Caco-2 (cell line): Measurements from ENCODE around the gene HDGFL3. TPM values are rescaled to one million over a fixed set of nuclear protein-coding genes. Genes with fewer than 3 reads are reported as not detected.

Experiments
- BruUV-seq: library from RNA; stranded (reverse); fragments of 400-500 nt; replicated peaks from 2 replicates; lab custom pipeline; 2021; lab: Mats Ljungman, UMichigan
- CTCF ChIA-PET: fragments of 300-600 bp; sonication (Branson Sonifier 250); formaldehyde crosslinking; loops from one replicate; lab custom pipeline; 2022; ENCODE audit warnings: antibody characterized with exemption; lab: Charles Lee
- POLR2A ChIA-PET: fragments of 300-600 bp; sonication (Branson Sonifier 250); formaldehyde crosslinking; loops from one replicate; lab custom pipeline; 2022; ENCODE audit warnings: antibody characterized with exemption; lab: Charles Lee
- DNase-seq, 2 experiments: peaks; one replicate each; pipeline versions ENCODE4 v3.0.0 to v3.0.0-alpha.2; 2020 to 2022
- H3K27me3 ChIP-seq: replicated peaks from 2 replicates; pipeline ENCODE4 v1.6.0; 2011; ENCODE audit warnings: low read length; ENCODE audit not compliant: control insufficient read depth, insufficient read depth
- H3K36me3 ChIP-seq: 2 replicates; pipeline ENCODE4 v1.5.1; 2011; ENCODE audit warnings: low read length; ENCODE audit not compliant: control insufficient read depth, insufficient read depth
- H3K4me1 ChIP-seq: fragments of 250-450 bp; sonication (Bioruptor Pico); 2 replicates; pipeline ENCODE4 v1.5.1; 2020; ENCODE audit warnings: mild to moderate bottlenecking
- H3K4me3 ChIP-seq: 2 replicates; pipeline ENCODE4 v1.5.1; 2011; ENCODE audit warnings: low read depth, mild to moderate bottlenecking, control low read depth, low read length
- H3K9me3 ChIP-seq: fragments of 250-450 bp; sonication (Bioruptor Pico); 2 replicates; pipeline ENCODE4 v1.5.1; 2020; ENCODE audit warnings: mild to moderate bottlenecking, moderate library complexity
- H3K27ac Mint-ChIP-seq: one replicate; pipeline ENCODE4 v1.8.0; 2022; ENCODE audit warnings: mixed read lengths; ENCODE audit not compliant: unreplicated experiment
- H3K27me3 Mint-ChIP-seq: one replicate; pipeline ENCODE4 v1.8.0; 2022; ENCODE audit warnings: mixed read lengths; ENCODE audit not compliant: insufficient read depth, unreplicated experiment
- H3K36me3 Mint-ChIP-seq: one replicate; pipeline ENCODE4 v1.8.0; 2022; ENCODE audit warnings: mild to moderate bottlenecking, mixed read lengths; ENCODE audit not compliant: insufficient read depth, unreplicated experiment
- H3K4me1 Mint-ChIP-seq: one replicate; pipeline ENCODE4 v1.8.0; 2022; ENCODE audit warnings: low read depth, mixed read lengths; ENCODE audit not compliant: unreplicated experiment
- H3K4me3 Mint-ChIP-seq: one replicate; pipeline ENCODE4 v1.8.0; 2022; ENCODE audit warnings: mild to moderate bottlenecking, moderate library complexity, mixed read lengths; ENCODE audit not compliant: unreplicated experiment
- H3K9me3 Mint-ChIP-seq: one replicate; pipeline ENCODE4 v1.8.0; 2022; ENCODE audit warnings: mixed read lengths; ENCODE audit not compliant: unreplicated experiment
- intact Hi-C: fragments of 100-400 bp; cut with micrococcal nuclease; formaldehyde crosslinking; loops from one replicate; pipeline ENCODE4 v1.10.0; 2022; ENCODE audit not compliant: unreplicated experiment
- total RNA-seq: library from RNA; stranded (reverse); gene quantifications from 2 replicates; pipeline ENCODE4 v1.2.3, GENCODE V29; 2022
- TF ChIP-seq, protein P1 (sequence below), 2 experiments: fragments of 200-600 bp in 1 of 2; IDR thresholded peaks; 1 replicate in 1 of 2; 2 replicates in 1 of 2; pipeline versions ENCODE4 v1.5.1 to v1.8.0; 2011 to 2022; ENCODE audit warnings: antibody characterized with exemption in 1 of 2, control low read depth in 1 of 2, inconsistent platforms in 1 of 2, low read depth in 1 of 2, low read length in 1 of 2, mild to moderate bottlenecking in 1 of 2, moderate library complexity in 1 of 2; ENCODE audit not compliant: insufficient read depth in 1 of 2, severe bottlenecking in 1 of 2, unreplicated experiment in 1 of 2

HDGFL3 gene
- total RNA-seq, 1 experiment from 2014 or later: 22.9 TPM

DNA sequence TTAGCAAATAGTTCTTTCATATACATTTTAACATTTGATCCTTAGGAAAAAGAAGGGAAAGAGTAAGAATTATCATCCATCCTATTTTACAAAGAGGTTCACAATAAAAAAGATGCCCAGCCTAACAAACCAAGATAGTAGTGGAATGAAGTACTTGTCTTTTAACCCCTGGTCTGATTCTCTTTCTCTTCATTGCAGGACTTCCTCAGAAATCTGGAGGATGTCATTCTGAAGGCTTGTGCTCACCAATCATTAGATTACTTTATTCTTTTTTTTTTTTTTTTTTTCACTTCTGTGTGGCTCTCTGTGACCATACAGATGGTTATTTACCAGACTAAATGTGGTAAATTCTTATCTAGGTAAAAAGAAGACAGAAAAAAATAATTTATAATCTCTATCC is 7.0 kb downstream of the HDGFL3 start:
- no peaks in the 10 kb centered on the region for H3K27me3 Mint-ChIP-seq
- H3K27ac Mint-ChIP-seq: no peak overlapping the region
- BruUV-seq: no TSS peak
- ChIA-PET CTCF (no interaction called here), POLR2A (no interaction called here)
- no peaks in the 10 kb centered on the region for H3K36me3 Mint-ChIP-seq
- Histone ChIP-seq H3K4me1 (no peaks in the 10 kb centered on the region), H3K27me3 (no peaks in the 10 kb centered on the region), H3K9me3 (no peaks in the 10 kb centered on the region), H3K4me3 (no peak overlapping the region), H3K36me3 (no peaks in the 10 kb centered on the region)
- DNase-seq: no peak
- H3K9me3 Mint-ChIP-seq: no peaks in the 10 kb centered on the region
- H3K4me1 Mint-ChIP-seq: no peaks in the 10 kb centered on the region
- TF ChIP-seq, protein P1, sequence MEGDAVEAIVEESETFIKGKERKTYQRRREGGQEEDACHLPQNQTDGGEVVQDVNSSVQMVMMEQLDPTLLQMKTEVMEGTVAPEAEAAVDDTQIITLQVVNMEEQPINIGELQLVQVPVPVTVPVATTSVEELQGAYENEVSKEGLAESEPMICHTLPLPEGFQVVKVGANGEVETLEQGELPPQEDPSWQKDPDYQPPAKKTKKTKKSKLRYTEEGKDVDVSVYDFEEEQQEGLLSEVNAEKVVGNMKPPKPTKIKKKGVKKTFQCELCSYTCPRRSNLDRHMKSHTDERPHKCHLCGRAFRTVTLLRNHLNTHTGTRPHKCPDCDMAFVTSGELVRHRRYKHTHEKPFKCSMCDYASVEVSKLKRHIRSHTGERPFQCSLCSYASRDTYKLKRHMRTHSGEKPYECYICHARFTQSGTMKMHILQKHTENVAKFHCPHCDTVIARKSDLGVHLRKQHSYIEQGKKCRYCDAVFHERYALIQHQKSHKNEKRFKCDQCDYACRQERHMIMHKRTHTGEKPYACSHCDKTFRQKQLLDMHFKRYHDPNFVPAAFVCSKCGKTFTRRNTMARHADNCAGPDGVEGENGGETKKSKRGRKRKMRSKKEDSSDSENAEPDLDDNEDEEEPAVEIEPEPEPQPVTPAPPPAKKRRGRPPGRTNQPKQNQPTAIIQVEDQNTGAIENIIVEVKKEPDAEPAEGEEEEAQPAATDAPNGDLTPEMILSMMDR (IDR thresholded peaks at IDR 0.05; ENCODE audit: insufficient read depth in 1 of 2, low read depth in 1 of 2, low read length in 1 of 2, severe bottlenecking in 1 of 2, unreplicated experiment in 1 of 2): no peak
- intact Hi-C loops: no loop called here
- H3K4me3 Mint-ChIP-seq: no peak overlapping the region

DNA sequence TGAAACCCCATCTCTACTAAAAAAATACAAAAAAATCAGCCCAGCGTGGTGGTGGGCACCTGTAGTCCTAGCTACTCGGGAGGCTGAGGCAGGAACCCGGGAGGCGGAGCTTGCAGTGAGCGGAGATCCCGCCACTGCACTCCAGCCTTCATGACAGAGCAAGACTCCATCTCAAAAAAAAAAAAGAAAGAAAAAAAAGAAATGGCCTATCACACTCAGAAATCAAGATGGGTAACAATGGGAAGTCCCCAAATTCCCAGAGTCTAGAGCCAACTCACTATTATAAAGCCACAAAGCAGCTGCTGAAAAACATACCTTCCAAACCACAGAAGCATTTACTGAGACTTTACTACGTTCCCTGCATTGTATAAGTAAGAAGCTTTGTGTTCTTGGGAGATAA is 7.5 kb downstream of the HDGFL3 start:
- Mint-ChIP-seq H3K4me1 (no peaks in the 10 kb centered on the region), H3K36me3 (no peaks in the 10 kb centered on the region), H3K27ac (no peak overlapping the region), H3K4me3 (no peak overlapping the region), H3K9me3 (no peaks in the 10 kb centered on the region), H3K27me3 (no peaks in the 10 kb centered on the region)
- DNase-seq: no peak
- TF ChIP-seq, protein P1 (IDR thresholded peaks at IDR 0.05; ENCODE audit: insufficient read depth in 1 of 2, low read depth in 1 of 2, low read length in 1 of 2, severe bottlenecking in 1 of 2, unreplicated experiment in 1 of 2): no peak
- CTCF ChIA-PET: no interaction called here
- no peaks in the 10 kb centered on the region for H3K27me3 ChIP-seq
- no TSS peak for BruUV-seq
- POLR2A ChIA-PET: no interaction called here
- H3K4me3 ChIP-seq: no peak overlapping the region
- no peaks in the 10 kb centered on the region for H3K36me3 ChIP-seq
- no peaks in the 10 kb centered on the region for H3K4me1 ChIP-seq
- no peaks in the 10 kb centered on the region for H3K9me3 ChIP-seq
- intact Hi-C loops: no loop called here

DNA sequence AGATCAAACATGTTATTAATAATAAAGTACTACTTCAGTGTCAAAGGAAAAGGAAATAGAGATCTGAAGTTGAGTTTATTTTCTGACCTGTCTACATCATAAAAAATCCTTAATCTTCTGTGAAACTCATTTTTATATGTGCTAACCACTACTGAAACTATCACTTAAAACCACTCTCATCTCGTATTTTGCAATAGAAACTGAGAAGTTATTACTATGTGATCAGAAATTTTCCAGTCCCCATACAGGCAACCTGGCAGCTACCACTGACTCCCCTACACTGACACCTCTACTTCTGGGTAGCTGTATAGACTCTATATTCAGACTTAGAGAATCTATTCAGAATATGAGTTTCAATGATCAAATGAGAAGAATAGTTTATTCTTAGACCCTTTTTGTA is 8.3 kb downstream of the HDGFL3 start:
- intact Hi-C loops: loop anchor here (5.0 kb wide), 1 partner anchor 297 kb away; no protein-coding TSS in a partner anchor
- POLR2A ChIA-PET: no interaction called here
- no peaks in the 10 kb centered on the region for H3K27me3 ChIP-seq
- BruUV-seq: no TSS peak
- no peak overlapping the region for H3K27ac Mint-ChIP-seq
- no peaks in the 10 kb centered on the region for H3K4me1 ChIP-seq
- H3K9me3 Mint-ChIP-seq: no peaks in the 10 kb centered on the region
- no peaks in the 10 kb centered on the region for H3K36me3 ChIP-seq
- CTCF ChIA-PET: no interaction called here
- no peaks in the 10 kb centered on the region for H3K4me1 Mint-ChIP-seq
- TF ChIP-seq, protein P1 (IDR thresholded peaks at IDR 0.05; ENCODE audit: insufficient read depth in 1 of 2, low read depth in 1 of 2, low read length in 1 of 2, severe bottlenecking in 1 of 2, unreplicated experiment in 1 of 2): no peak
- H3K27me3 Mint-ChIP-seq: no peaks in the 10 kb centered on the region
- DNase-seq: no peak
- H3K36me3 Mint-ChIP-seq: no peaks in the 10 kb centered on the region
- H3K9me3 ChIP-seq: no peaks in the 10 kb centered on the region
- no peak overlapping the region for H3K4me3 Mint-ChIP-seq
- H3K4me3 ChIP-seq: no peak overlapping the region
